Pons (tissue), 1 donor: ENCODE measurements around the gene RGS9BP.
"Not testable (repeated sequence)": the region's sequence is repeated elsewhere in the genome, so short reads cannot be mapped to it uniquely, and the experiment has no call there.

Source experiments
- DNase-seq: peaks from one replicate; pipeline ENCODE4 v3.0.0-alpha.2; 2016; ENCODE audit warnings: low spot score

Gene RGS9BP

GRCh38 chr19:32671883-32672593, 3.6 kb upstream of the RGS9BP start:
- no peak for DNase-seq

- DNase-seq, result no peak
Observed at GRCh38 chr19:32672841-32673240, 2.8 kb upstream of the RGS9BP start.

GRCh38 chr19:32673573-32673972, 2.1 kb upstream of the RGS9BP start:
- DNase-seq, result no peak

- DNase-seq, result no peak
Observed at GRCh38 chr19:32674153-32674930, 1.3 kb upstream of the RGS9BP start.

GRCh38 chr19:32674931-32675719, 523 bp upstream of the RGS9BP start, which contains the start of gene ANKRD27:
Gene ANKRD27, minus strand, starts transcription at chr19:32675180. Its CDS starts 16,165 bp downstream, at chr19:32659015.
- peak; percentile 99 for DNase-seq

- DNase-seq, result no peak
Observed at GRCh38 chr19:32676186-32676894, 692 bp downstream of the RGS9BP start.

- no peak for DNase-seq
Observed at GRCh38 chr19:32676895-32677359, 1.3 kb downstream of the RGS9BP start.

GRCh38 chr19:32677657-32678056, 2.0 kb downstream of the RGS9BP start:
- DNase-seq, result no peak

- DNase-seq, result no peak
Observed at GRCh38 chr19:32680986-32681385, 5.3 kb downstream of the RGS9BP start.

- DNase-seq, result no peak
Observed at GRCh38 chr19:32682317-32682716, 6.7 kb downstream of the RGS9BP start.

GRCh38 chr19:32686847-32687475, 11.3 kb downstream of the RGS9BP start:
- DNase-seq, result no peak

GRCh38 chr19:32687681-32688080, 12.0 kb downstream of the RGS9BP start:
- DNase-seq, result no peak

- DNase-seq, result no peak
Observed at GRCh38 chr19:32688311-32688710, 12.7 kb downstream of the RGS9BP start.

GRCh38 chr19:32691291-32691951, 15.8 kb downstream of the RGS9BP start, which contains the start of gene NUDT19:
Gene NUDT19, plus strand, starts transcription at chr19:32691821. Its CDS starts 140 bp downstream, at chr19:32691961.
- DNase-seq, result peak; percentile 70

GRCh38 chr19:32691952-32692726, 16.5 kb downstream of the RGS9BP start:
- DNase-seq, result no peak

- DNase-seq, result no peak
Observed at GRCh38 chr19:32692727-32693061, 17.0 kb downstream of the RGS9BP start.

GRCh38 chr19:32693151-32694108, 17.8 kb downstream of the RGS9BP start:
- DNase-seq, result not testable (repeated sequence)

- DNase-seq, result not testable (repeated sequence)
Observed at GRCh38 chr19:32694316-32694715, 18.7 kb downstream of the RGS9BP start.

- not testable (repeated sequence) for DNase-seq
Observed at GRCh38 chr19:32694851-32695250, 19.2 kb downstream of the RGS9BP start.
